DMS79 treated with DMSO at 0.1 percent for 48 hours (cell line): ENCODE measurements around the gene SAMD3.
"Not testable (repeated sequence)": the region's sequence is repeated elsewhere in the genome, so short reads cannot be mapped to it uniquely, and the experiment has no call there.

Source experiments
- DNase-seq: peaks from one replicate; lab custom pipeline; 2025; lab: John Stamatoyannopoulos, UW

Gene SAMD3

GRCh38 chr6:130129762-130130246 lies 92.9 kb downstream of the SAMD3 start:
- no peak for DNase-seq

DNA sequence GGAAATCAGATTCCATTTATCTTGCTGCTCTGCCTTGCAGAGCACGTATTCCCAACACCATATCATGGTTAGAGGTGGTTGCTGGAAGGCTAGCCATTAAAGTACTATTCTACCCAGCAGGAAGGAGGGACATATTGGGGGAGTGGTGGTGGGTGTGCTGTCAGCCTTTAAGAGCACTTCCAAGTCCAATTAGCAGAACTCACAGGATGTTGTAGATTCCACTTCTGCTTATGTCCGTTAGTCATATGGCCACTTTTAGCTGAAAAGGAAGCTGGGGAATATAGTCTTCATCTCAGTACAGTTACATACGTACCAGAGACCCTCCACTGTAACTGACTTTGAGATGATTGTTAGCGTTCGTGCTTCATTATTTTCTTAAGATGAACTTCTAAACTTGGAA lies 94.4 kb downstream of the SAMD3 start:
- no peak for DNase-seq

GRCh38 chr6:130127195-130127594 lies 95.6 kb downstream of the SAMD3 start:
- no peak for DNase-seq

DNA sequence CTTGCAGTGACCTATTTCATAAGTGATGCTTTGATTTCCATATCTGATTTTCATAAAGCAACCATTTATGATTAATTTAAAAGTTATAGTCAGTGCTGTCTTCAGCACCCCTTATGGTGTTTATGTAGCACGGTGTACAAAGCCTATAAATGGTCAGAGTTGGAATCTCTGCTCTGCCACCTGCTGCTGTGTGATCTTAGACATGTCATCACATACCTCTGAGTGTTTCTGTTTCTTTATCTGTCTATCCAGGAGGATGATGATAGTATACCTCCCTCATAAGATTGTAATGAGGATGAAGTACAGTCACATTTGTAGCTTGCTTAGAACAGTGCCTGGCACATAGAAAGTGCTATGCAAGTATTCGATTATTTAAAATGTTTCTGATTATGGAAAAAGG lies 100.5 kb downstream of the SAMD3 start:
- DNase-seq, result no peak

- no peak for DNase-seq
Observed at GRCh38 chr6:130120731-130121130, 102.0 kb downstream of the SAMD3 start.

DNA sequence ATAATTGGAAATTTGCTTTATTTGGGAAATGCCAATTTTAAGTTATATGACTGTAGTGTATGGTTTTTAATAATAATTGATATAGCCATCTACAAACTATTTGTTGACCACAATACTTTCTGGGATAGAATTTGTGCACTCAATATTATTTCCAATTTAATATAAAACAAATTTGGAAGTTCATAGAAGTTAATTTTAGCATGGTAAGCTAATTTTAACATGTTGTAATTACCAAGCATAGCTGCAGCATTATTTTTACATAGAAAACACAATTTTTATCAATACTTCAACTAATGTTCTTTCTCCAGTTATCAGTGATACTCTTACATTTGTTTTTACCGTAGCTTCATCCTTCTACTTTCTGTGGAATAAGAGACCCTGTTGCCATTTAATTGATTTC lies 103.5 kb downstream of the SAMD3 start:
- no peak for DNase-seq

GRCh38 chr6:130118236-130118635 lies 104.5 kb downstream of the SAMD3 start:
- DNase-seq, result peak; percentile 1

DNA sequence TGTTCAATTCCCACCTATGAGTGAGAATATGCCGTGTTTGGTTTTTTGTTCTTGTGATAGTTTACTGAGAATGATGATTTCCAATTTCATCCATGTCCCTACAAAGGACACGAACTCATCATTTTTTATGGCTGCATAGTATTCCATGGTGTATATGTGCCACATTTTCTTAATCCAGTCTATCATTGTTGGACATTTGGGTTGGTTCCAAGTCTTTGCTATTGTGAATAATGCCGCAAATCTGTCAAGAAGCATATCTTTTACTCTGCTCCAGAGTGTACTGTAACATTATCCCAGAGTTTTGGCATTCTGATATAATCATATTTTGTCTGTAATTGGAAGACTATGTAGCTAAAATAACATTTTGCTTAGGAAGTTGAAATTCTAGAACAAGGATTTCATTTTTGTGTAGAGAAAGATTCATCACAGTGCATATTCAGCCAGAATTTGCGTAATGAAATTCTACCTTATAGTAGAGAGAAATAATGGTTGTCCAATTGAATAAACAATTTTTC lies 105.5 kb downstream of the SAMD3 start:
- not testable (repeated sequence) for DNase-seq

- DNase-seq, result no peak
Observed at GRCh38 chr6:130116273-130116672, 106.5 kb downstream of the SAMD3 start.

DNA sequence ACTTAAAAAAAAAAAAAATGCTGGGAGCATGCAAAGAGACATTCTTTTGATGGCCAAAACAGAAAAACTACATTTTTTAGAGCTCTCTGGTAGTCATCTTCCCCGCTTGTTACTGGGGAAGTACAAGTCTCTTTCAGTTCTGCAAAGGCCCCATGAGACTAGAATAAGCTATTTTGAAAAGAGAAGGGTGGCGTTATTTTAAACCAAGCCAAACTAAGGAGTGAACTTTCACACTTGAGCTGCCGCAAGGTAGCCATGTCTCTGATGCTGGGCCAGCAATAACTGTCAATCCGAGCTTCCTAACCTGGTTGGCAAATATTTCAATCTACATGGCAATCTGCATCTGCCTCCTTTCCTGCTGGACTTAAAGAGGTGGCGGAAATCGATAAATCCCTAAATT lies 107.7 kb downstream of the SAMD3 start:
- no peak for DNase-seq

DNA sequence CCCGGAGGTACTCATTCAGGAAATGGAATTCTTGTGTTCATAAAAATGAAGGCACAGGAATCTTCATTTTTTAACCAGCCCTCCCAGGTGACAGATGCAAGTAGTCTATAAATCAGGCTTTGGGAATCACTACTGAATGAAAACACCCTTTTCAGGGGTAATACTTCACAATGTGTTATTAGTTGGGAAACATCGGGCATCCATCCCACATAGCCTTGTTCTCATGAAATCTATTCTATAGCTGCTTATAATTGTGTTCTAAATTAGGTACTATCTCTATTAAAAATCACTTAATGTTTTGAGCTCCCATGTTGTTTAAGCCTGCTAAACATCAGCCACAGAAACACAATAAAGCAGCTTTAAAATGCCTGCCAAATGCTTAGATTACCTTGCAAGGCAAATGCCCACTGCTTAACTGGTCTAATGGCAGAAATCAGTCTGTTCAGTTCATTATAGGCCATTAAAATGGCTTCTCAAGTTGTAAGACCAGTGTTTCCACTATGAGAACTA lies 109.5 kb downstream of the SAMD3 start:
- DNase-seq, result no peak

GRCh38 chr6:130111031-130111430 lies 111.7 kb downstream of the SAMD3 start:
- no peak for DNase-seq

DNA sequence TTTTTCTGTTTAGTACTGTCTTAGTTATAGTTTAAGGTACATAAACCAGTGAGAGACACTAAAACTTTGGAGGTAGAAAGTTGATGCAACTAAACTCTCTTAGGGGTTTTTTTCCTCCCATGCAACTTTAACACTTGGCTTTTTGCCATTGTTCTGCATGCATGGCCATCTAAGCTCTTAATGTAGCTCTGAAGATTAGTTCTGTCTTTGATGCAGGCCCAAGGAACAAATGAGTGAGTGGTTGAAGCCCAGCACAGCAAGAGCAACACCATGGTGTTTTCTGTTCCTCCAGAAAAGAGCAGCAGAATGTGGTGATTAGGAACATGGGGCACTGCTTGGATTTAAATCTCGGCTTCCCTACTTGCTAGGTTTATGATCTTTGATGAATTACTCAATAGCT lies 115.0 kb downstream of the SAMD3 start:
- DNase-seq, result no peak

DNA sequence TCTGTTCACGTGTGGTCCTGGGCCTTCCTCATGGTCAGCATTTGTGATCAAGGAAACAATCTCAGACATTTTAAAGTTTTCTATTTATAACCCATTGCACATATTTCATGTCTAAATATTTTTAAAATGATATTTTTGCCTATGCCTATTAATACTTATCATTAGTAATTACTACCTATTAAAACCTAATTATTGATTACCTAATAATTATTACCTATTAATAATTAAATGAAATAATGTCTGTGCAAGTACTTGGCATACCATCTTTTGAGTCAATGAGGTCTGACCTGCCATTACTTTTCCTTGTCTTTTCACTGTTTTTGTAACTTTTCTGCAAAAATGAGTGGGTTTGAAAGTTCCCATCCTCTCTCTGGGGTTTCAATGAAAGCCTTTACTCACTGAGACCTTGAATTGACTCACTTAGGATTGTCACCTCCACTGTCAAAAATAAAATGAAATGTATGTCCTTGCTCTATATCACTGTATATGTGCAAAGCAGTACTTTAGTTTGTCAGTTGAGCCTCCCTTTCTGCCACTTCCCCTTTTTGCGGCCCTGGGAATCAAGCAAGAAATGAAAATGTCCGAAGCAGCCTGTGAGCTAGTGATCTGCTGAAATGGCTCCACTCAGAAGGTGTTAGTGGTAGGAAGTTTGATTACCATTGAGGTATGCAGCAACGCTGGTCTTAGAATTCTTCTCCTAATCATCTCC lies 116.6 kb downstream of the SAMD3 start:
- no peak for DNase-seq

GRCh38 chr6:130099119-130099518 lies 123.6 kb downstream of the SAMD3 start:
- no peak for DNase-seq

DNA sequence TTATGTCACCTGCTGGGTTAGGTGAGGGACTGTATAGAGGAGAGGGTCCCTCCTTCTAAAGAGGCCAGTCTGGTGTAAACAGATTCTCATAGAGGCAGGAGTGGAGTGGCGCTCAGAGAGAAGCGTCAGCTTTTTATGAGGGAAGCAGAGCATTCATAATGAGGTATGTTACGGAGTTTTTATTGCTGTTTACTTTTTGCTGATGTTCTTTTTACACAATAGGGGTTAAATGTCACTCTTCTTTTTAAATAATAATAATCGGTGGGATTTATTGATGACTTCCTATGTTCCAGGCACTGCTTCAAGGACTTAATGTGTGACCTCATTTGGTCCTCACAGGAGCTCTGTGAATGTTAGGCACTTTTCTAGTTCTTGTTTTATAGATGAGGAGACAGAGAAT lies 124.4 kb downstream of the SAMD3 start:
- peak; percentile 20 for DNase-seq
